ENCODE results near the gene TPCN2. TPM values are rescaled to one million over a fixed set of nuclear protein-coding genes. Genes with fewer than 3 reads are reported as not detected.

The TPCN2 gene
- total and polyA plus RNA-seq, 9 of the 15 experiments (the other 6 are each of a cell fraction or from before 2014, with no cell fraction given): 0.66 to 10.2 (median 4.6) TPM

DNA sequence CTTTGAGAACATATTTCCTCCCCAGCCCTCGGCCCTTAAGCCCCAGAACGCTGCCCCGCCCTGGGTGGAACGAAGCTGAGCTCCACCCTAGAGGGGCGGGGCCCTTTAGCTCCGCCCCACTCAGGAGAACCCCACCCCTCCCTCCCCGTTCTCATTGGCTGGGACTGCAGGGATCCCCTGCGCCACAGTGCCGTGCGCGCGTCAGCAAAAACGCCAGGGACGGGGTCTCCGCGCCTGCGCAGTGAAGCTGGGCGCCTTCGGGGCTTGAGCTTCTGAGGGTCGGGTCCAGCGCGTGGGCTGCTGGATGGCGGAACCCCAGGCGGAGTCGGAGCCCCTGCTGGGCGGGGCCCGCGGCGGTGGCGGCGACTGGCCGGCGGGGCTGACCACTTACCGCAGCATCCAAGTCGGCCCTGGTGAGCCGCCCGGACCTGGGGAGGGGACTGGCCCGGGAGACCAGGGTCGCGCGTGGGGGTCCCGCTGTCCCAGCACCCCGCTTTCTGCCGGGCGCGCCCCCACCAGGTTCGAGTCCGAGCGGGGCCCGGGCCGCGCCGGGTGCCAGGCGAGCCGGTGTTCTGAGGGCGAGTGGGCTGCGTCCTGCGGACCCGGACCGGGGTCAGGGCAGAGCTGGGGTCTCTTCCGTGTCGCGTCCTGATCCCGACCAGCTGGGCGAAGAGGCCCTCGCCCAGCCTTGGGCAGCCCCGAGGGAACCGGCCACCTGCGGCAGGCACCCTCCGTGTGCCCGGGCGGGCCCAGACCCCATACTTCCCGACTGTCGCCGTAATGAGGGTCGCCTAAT is at the start of gene TPCN2 (continued):
- TF ChIP-seq JUN (IDR thresholded peaks at IDR 0.05; ENCODE audit: borderline replicate concordance, low read depth, low read length) (no peak), JUN (CRISPR knock-in tag; IDR thresholded peaks at IDR 0.05; ENCODE audit: borderline replicate concordance) (no peak), XRCC5 (IDR thresholded peaks at IDR 0.05; ENCODE audit: low read depth, low read length) (no peak), PML (IDR thresholded peaks at IDR 0.05; ENCODE audit: low read length) (no peak), ZNF217 (CRISPR knock-in tag; IDR thresholded peaks at IDR 0.05) (no peak), HNRNPLL (IDR thresholded peaks at IDR 0.05; ENCODE audit: low read depth, low read length, poor library complexity, severe bottlenecking) (peak; percentile 41), BRCA1 (IDR thresholded peaks at IDR 0.05) (no peak), BRCA1 (CRISPR knock-in tag; IDR thresholded peaks at IDR 0.05) (no peak), CCAR2 (IDR thresholded peaks at IDR 0.05; ENCODE audit: low read depth, low read length) (no peak), ZBTB8A (IDR thresholded peaks at IDR 0.05; ENCODE audit: partially characterized antibody) (no peak), ZNF133 (CRISPR knock-in tag; IDR thresholded peaks at IDR 0.05) (no peak), FOXJ2 (tag; IDR thresholded peaks at IDR 0.05) (no peak), ATF7 (IDR thresholded peaks at IDR 0.05) (peak; percentile 56; the same call in 1 of the 2 replicates), ELF1 (tag; IDR thresholded peaks at IDR 0.05) (no peak), MED1 (CRISPR knock-in tag; IDR thresholded peaks at IDR 0.05; ENCODE audit: borderline replicate concordance) (no peak), SAFB (IDR thresholded peaks at IDR 0.05; ENCODE audit: borderline replicate concordance, low read depth, low read length) (peak; percentile 63; the same call in 1 of the 2 replicates), ZNF507 (tag; conservative IDR thresholded peaks at IDR 0.05) (no peak), TEAD4 (IDR thresholded peaks at IDR 0.05; ENCODE audit: low read length) (no peak), TEAD4 (CRISPR knock-in tag; IDR thresholded peaks at IDR 0.05; ENCODE audit: borderline replicate concordance) (0 out of 2 replicates have a peak, but pooled peaks have one; percentile 37), C11orf30 (IDR thresholded peaks at IDR 0.05; ENCODE audit: low read depth) (no peak), NFATC3 (IDR thresholded peaks at IDR 0.05) (no peak), CBFB (CRISPR knock-in tag; IDR thresholded peaks at IDR 0.05) (no peak)
- TF ChIP-seq, protein P1, sequence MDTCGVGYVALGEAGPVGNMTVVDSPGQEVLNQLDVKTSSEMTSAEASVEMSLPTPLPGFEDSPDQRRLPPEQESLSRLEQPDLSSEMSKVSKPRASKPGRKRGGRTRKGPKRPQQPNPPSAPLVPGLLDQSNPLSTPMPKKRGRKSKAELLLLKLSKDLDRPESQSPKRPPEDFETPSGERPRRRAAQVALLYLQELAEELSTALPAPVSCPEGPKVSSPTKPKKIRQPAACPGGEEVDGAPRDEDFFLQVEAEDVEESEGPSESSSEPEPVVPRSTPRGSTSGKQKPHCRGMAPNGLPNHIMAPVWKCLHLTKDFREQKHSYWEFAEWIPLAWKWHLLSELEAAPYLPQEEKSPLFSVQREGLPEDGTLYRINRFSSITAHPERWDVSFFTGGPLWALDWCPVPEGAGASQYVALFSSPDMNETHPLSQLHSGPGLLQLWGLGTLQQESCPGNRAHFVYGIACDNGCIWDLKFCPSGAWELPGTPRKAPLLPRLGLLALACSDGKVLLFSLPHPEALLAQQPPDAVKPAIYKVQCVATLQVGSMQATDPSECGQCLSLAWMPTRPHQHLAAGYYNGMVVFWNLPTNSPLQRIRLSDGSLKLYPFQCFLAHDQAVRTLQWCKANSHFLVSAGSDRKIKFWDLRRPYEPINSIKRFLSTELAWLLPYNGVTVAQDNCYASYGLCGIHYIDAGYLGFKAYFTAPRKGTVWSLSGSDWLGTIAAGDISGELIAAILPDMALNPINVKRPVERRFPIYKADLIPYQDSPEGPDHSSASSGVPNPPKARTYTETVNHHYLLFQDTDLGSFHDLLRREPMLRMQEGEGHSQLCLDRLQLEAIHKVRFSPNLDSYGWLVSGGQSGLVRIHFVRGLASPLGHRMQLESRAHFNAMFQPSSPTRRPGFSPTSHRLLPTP (IDR thresholded peaks at IDR 0.05; ENCODE audit: borderline replicate concordance, extremely low read depth, insufficient read length): no peak
- TF ChIP-seq, protein P2, sequence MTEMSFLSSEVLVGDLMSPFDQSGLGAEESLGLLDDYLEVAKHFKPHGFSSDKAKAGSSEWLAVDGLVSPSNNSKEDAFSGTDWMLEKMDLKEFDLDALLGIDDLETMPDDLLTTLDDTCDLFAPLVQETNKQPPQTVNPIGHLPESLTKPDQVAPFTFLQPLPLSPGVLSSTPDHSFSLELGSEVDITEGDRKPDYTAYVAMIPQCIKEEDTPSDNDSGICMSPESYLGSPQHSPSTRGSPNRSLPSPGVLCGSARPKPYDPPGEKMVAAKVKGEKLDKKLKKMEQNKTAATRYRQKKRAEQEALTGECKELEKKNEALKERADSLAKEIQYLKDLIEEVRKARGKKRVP (CRISPR knock-in tag; IDR thresholded peaks at IDR 0.05): no peak
- TF ChIP-seq, protein P3, sequence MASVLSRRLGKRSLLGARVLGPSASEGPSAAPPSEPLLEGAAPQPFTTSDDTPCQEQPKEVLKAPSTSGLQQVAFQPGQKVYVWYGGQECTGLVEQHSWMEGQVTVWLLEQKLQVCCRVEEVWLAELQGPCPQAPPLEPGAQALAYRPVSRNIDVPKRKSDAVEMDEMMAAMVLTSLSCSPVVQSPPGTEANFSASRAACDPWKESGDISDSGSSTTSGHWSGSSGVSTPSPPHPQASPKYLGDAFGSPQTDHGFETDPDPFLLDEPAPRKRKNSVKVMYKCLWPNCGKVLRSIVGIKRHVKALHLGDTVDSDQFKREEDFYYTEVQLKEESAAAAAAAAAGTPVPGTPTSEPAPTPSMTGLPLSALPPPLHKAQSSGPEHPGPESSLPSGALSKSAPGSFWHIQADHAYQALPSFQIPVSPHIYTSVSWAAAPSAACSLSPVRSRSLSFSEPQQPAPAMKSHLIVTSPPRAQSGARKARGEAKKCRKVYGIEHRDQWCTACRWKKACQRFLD (CRISPR knock-in tag; IDR thresholded peaks at IDR 0.05): no peak

Measured in K562 (cell line).